HFF-Myc (cell line): Measurements from ENCODE around the gene NEK4.

ENCODE experiments used
- DNase-seq: peaks from one replicate; pipeline ENCODE4 v3.0.0-alpha.2; 2011; ENCODE audit warnings: low read depth; ENCODE audit errors: extremely low read depth
- H3K4me3 ChIP-seq: replicated peaks from 2 replicates; pipeline ENCODE4 v1.5.1; 2011; ENCODE audit warnings: low read depth, mild to moderate bottlenecking, control low read depth, low read length
- CTCF ChIP-seq: IDR thresholded peaks from 2 replicates; pipeline ENCODE4 v1.5.1; 2012; ENCODE audit warnings: mild to moderate bottlenecking, low read depth, low read length, control low read depth; ENCODE audit errors: missing control alignments

NEK4 gene

DNA sequence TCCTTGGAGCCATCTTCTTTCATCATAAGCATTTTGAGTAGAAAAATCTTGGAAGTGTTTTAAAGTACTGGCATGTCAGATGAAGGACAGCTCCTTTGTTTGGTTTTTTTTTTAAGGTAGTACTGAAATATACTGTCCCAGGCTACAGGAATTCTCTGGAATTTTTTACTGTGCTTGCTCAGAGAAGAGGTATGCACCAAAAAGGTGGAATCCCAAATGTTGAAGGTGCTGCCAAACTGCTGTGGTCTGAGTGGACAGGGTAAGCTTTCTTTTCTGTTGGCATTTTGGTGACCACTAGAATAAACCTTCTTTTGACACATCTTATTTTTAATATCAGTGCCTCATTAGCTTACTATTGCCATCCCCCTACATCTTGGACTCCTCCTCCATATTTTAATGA lies 77.7 kb downstream of the NEK4 start:
- DNase-seq: no peak
- no peak for TF ChIP-seq CTCF
- H3K4me3 ChIP-seq: no peak overlapping the region

DNA sequence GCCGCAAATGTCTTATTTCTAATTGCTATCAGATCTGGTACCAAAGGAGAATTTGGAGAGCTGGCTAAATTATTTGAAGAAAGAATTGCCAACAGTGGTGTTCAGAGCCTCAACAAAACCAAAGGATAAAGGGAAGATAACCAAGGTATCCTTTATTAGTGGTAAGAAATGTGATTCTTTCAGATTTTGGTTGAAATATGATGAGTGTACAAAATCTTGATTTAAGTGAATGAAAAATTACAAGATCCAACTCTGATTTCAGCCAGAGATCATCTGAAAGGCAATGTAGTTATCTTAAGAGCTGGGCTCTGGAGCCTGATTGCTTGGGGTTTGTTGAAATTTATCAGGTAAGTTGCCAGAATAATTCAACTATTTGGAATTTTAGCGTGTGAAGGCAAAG lies 80.2 kb downstream of the NEK4 start:
- DNase-seq: no peak
- no peak for TF ChIP-seq CTCF
- no peak overlapping the region for H3K4me3 ChIP-seq

DNA sequence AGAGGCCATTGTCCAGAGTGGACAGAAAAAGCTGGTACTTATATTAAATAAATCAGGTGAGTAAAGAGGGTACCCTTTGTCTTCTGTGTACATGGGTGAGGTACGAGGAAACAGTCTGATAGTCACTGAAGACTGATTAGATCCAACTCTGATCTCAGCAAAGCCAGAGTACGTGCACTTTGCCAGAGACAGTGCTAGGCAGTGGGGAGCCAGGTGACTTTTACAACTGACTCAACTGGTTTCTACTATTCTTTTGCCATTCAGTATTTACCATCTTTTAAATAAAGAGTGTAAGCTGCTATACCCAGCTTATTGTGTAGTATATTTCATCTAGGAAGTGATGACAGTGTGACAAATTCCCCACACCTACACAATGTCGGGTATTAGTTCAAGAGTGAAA lies 81.6 kb downstream of the NEK4 start:
- peak overlapping the region; percentile 78; the same call in 1 of the 2 replicates for H3K4me3 ChIP-seq
- DNase-seq: no peak
- TF ChIP-seq CTCF: no peak

- TF ChIP-seq CTCF: no peak
- peak overlapping the region; percentile 78 for H3K4me3 ChIP-seq
- no peak for DNase-seq
These were observed 82.5 kb downstream of the NEK4 start for GRCh38 chr3:52688266-52688665.

DNA sequence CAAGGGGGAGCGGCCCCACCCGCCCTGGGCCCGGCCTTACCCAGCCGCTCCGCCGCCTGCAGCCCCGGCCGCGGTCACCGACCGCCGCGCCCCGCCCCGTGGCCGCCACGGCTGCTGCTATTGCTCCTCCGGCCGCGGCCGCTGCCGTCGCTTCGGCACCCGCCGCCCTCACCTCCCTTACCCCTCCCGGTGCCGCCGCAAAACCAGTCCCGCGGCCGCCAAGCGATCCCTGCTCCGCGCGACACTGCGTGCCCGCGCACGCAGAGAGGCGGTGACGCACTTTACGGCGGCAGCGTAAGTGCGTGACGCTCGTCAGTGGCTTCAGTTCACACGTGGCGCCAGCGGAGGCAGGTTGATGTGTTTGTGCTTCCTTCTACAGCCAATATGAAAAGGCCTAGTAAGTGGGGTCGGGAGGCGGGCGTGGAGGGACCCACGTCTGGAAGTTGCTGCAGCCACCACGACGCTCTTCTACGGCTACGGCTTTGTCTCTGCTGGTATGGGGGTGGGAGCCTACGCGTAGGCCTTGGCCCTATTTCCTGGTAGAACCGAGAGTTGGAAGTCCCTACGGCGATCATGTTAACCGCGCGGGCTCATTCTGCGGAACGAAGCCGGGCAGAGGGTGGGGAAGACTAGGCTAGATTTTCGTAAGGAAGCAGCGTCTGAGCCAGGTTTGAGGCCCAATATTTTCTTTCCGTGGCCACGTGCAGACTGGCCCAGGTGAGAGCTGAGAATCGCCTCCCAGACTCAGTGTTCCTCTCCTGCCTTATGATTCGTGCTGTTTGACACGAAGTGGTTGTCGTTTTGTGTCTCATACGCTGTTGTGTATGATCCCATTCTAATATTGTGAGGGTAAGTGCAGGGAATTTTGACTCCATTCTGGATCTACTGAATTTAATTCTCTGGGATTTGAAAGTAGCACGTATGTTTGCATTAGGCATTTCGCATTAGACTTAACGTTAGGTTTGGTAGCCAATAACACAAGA lies 84.7 kb downstream of the NEK4 start, which contains the start of the genes GNL3 and PBRM1:
Gene GNL3 (plus strand): TSS at position 324 of the 983 bp plus-strand sequence. CDS start 61 bp downstream, at position 385.
Gene PBRM1 (minus strand): TSS at position 205 of the 983 bp plus-strand sequence.
- peak within 1 kb of the TSS; percentile 78 for H3K4me3 ChIP-seq
- peak; percentile 76 for DNase-seq
- no peak for TF ChIP-seq CTCF

DNA sequence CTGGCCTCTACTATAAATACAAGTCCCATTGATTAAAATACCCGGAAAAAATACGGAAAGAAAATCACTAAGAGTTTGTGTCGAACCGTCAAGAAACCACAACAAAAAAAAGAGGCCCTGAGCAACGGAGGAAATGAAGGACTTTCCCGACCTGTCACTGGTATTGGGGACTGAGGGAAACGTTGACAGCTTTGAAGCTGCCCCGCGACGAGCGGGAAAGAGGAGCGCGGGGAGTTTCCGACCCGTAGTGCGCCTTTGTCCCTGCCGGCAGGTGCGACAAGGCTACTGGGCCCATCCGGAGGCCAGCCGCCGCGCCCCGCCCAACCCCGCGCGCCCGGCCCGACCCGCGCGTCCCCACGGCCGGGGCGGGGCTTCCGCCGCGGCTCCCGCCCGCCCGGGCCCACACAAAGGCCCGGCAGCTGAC lies 85.4 kb downstream of the NEK4 start:
- no peak for TF ChIP-seq CTCF
- DNase-seq: no peak
- peak overlapping the region; percentile 78 for H3K4me3 ChIP-seq

DNA sequence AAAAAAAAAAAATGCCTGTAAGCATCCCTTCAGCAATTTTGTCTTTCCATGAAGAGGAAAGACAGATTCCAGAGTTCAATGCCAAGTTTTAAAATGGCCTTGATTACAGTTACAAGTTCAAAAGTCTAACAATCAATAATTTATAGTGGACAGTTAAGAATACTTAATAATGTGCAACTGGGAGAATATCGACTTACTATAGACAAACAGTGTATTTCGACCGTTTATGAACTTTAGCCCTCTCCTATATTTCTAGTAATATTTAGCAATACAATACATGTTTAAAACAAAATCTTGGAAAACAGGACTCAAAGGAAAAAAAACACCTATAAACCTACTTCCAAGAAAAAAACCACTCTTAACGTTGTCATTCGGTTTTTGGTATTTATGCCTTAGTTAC lies 86.6 kb downstream of the NEK4 start:
- DNase-seq: no peak
- no peak for TF ChIP-seq CTCF
- H3K4me3 ChIP-seq: peak overlapping the region; percentile 78; the same call in 1 of the 2 replicates
